ENCODE measurements around the gene NTM.

NTM gene

DNA sequence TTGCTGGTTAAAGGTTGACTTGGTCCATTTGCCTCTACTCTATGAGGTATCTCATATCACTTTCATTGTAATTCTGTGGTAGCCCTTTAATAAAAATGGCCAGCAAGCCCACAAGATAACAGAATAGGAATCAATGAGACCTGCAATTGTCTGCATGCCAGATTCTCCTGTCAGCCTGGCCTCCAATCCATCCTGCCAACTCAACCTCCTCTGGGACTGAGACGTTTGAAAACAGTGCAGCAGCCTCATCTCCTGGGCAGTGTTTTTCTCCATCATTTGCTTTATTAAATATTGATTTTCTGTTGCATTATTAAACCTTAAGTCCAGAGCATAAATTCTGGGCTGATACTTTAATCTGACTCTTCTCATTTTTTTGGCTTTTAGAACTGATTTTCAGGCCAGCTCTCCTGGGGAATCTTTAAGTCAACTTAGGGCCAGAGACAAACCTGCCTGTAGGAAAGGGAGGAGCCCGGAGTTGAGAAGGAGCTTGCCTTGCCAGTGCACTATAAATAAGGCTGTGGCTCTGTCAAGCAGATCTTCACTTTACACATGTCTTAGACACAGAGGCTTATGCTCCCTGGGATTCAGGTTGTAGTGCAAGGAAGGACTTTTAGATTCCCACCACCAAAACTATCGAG, 798.0 kb downstream of the NTM start:
- no peak overlapping the region for H3K4me3 ChIP-seq (replicated peaks in 1 of 2; ENCODE audit: low read depth in 2 of 2, low read length in 2 of 2)
- DNase-seq (ENCODE audit: low read depth in 2 of 2) = no peak
- TF ChIP-seq, protein P1, sequence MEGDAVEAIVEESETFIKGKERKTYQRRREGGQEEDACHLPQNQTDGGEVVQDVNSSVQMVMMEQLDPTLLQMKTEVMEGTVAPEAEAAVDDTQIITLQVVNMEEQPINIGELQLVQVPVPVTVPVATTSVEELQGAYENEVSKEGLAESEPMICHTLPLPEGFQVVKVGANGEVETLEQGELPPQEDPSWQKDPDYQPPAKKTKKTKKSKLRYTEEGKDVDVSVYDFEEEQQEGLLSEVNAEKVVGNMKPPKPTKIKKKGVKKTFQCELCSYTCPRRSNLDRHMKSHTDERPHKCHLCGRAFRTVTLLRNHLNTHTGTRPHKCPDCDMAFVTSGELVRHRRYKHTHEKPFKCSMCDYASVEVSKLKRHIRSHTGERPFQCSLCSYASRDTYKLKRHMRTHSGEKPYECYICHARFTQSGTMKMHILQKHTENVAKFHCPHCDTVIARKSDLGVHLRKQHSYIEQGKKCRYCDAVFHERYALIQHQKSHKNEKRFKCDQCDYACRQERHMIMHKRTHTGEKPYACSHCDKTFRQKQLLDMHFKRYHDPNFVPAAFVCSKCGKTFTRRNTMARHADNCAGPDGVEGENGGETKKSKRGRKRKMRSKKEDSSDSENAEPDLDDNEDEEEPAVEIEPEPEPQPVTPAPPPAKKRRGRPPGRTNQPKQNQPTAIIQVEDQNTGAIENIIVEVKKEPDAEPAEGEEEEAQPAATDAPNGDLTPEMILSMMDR (IDR thresholded peaks at IDR 0.05; ENCODE audit: low read depth, low read length) = no peak

DNA sequence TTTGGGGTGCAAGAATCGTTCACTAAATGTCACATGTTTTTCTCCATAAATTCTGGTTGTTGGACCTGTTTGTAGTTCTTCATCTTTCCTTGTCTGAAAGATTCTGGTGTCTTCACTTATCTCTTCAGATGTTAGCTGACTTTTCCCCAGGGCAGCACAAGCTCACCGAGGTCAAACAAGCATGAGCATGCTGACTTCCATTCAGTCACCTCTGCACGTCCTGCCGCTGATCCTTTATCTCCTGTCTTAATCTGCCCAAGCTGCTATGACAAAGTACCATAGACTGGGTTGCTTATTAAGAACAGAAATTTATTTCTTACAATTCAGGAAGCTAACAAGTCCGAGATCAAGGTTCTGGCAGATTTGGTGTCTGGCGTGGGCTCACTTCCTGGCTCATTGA, 800.6 kb downstream of the NTM start:
- no peak overlapping the region for H3K4me3 ChIP-seq (replicated peaks in 1 of 2; ENCODE audit: low read depth in 2 of 2, low read length in 2 of 2)
- TF ChIP-seq, protein P1 (IDR thresholded peaks at IDR 0.05; ENCODE audit: low read depth, low read length) = no peak
- DNase-seq (ENCODE audit: low read depth in 2 of 2) = no peak

DNA sequence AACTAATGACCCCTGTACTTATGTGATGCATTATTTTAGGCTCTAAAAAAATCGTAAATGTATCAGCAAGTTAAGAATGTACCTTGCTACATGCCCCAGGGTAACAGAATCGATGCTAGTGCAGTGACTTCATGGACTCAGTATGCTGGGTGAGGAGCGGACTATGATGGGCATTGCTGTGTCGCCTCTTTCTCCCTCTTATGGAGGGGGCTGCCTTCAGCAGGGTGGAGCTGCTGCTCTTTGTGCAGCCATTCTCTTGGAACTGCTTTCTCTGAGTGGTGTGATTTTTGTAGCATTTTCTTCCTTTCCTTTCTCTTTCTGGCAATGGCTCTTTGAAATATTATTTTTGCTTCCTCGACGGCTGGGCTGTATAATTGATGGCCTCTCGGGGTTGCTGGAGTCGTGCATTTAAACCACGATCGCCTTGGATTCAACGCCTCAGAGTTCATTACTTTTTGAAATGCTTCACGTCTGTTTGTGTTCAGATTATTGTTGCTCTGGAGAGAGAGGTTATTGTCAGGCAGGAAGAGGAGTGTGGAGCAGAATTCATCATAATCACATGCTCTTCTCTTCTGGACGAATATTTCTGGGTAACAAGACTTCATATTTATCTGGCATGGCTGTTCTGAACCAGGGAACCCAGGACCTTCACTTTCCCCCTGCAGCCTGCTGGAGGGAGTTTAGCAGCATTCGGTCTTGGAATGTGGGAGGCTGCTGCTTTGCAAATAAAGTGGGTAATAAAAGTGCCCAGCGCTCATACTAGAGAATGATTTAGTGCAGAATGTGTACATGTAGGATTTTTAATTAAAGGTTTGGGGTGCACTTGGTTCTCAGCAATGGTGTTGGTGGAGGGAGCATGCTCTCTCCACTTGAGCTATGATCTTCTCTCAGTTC, 804.2 kb downstream of the NTM start:
- TF ChIP-seq, protein P1 (IDR thresholded peaks at IDR 0.05; ENCODE audit: low read depth, low read length) = no peak
- DNase-seq (ENCODE audit: low read depth in 2 of 2) = no peak

DNA sequence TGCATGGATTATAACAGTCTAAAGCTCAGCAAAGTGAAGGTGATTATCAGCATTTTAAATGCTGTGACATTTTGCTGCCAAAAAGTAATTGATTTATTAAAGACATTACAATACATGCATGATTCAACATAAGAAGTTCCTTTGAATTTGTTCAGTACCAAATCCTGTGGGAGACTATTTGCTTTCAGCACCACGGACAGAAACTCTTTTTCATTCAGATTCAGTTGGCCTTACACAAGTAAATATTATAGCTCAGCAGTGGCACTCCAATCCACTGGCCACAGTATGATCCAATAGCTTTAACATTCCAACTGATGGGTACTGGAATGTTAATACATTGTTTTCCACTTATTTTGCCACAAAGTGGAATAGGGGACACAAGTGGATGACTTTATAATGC, 806.7 kb downstream of the NTM start:
- peak; percentile 66 to 68 for DNase-seq (ENCODE audit: low read depth in 2 of 2)
- no peak overlapping the region for H3K4me3 ChIP-seq (replicated peaks in 1 of 2; ENCODE audit: low read depth in 2 of 2, low read length in 2 of 2)
- TF ChIP-seq, protein P1 (IDR thresholded peaks at IDR 0.05; ENCODE audit: low read depth, low read length) = no peak

More for the DNA sequence above, 804.2 kb downstream of the NTM start:
- no peak overlapping the region for H3K4me3 ChIP-seq (replicated peaks in 1 of 2; ENCODE audit: low read depth in 2 of 2, low read length in 2 of 2)

DNA sequence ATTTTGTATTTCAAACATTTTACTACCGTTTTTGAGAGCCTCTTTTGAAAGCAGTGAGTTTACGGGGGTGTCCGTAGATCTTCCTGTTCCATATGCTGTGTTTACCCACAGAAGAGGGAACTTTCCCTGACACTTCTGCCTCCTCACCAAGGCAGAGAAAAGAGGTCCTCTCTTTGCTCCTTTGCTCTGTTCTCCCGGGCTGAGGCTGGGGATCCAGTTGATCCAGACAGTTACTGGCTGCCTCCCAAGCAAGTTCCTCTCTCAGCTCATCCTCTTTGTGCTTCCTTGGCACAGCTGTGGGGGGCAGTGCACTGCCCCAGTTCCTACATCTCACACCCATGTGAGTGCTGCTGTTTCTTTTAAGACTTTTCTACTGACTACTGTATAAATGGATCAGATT, 813.7 kb downstream of the NTM start:
- TF ChIP-seq, protein P1 (IDR thresholded peaks at IDR 0.05; ENCODE audit: low read depth, low read length) = no peak
- no peak for DNase-seq (ENCODE audit: low read depth in 2 of 2)

DNA sequence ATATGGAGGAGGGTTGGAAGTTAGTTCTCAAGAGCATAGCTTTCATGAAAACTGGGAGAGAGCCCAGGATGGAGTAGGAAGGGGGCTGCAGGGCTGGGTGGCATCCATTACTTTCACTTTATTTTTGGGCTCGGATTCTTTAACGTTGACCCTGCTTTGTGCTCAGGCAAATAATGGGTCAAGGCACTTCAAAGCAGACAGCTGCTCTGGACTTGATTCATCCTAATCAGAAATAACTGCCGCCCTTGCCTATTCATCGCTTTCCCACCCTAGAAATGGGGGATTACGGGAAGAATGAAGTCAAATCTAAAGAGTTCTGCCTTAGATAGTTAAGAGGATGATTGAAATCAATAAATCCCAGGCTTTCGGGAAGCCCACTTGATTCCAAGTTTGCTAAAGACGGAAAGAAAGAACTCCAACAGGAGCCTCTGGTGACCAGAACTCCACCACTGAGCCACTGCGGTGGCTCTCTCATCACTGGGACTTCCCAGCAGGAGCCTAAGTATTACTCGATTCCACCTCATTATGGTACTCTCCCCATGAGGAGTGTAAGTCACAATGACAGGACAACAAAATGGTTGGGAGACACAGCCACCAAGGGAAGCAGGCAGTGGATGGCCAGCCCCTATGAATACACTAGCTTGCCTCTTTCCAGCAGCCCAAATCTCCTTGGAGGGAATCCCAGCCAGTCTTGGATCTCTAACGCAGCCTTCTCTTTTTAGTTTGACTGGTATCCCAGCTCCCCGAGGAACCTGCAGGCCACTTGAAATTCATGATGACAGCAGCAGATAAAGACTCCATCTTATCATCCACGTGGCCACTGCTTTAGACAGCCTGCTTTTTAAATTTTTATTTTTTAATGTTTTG, 815.5 kb downstream of the NTM start:
- H3K4me3 ChIP-seq (replicated peaks in 1 of 2; ENCODE audit: low read depth in 2 of 2, low read length in 2 of 2) = no peak overlapping the region
- no peak for DNase-seq (ENCODE audit: low read depth in 2 of 2)
- TF ChIP-seq, protein P1 (IDR thresholded peaks at IDR 0.05; ENCODE audit: low read depth, low read length) = no peak

More for the DNA sequence above, 813.7 kb downstream of the NTM start:
- H3K4me3 ChIP-seq (replicated peaks in 1 of 2; ENCODE audit: low read depth in 2 of 2, low read length in 2 of 2) = no peak overlapping the region
